Measurements from ENCODE around the gene ICAM2.
A peak's percentile ranks its signal among the peaks of the same experiment; 100 is the strongest.

ICAM2 gene

GRCh38 chr17:64020056-64020766, at the start of gene ICAM2:
TSS of gene ICAM2 (minus strand) at chr17:64020633. CDS start at chr17:64006691, 13,942 bp downstream.
- DNase-seq (ENCODE audit: low spot score) = peak; percentile 20

GRCh38 chr17:64070213-64070612, 49.8 kb upstream of the ICAM2 start:
- DNase-seq (ENCODE audit: low spot score) = no peak

- DNase-seq (ENCODE audit: low spot score) = no peak
These were observed 48.7 kb upstream of the ICAM2 start for GRCh38 chr17:64069143-64069542.

DNA sequence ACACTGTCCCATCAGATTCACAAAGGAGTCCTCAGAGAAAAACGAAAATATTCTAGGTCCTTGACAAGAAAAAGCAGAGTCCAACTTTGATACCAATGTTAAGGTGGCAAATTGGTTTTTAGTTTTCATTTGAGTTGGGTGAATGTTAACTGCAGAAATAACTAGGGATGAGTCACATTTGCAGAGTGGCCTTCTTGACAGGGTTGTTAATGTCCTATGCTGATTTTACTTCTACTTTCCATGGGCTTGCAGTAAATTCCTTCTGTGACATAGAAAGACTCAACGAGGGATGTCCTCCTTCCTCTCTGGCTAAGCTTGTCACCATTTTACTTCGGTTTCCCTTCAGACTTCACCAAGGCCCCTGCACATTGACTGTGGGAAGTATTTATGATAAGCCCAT, 47.2 kb upstream of the ICAM2 start:
- DNase-seq (ENCODE audit: low spot score) = no peak

GRCh38 chr17:64066716-64067115, 46.3 kb upstream of the ICAM2 start:
- DNase-seq (ENCODE audit: low spot score) = no peak

- DNase-seq (ENCODE audit: low spot score) = no peak
These were observed 44.7 kb upstream of the ICAM2 start for GRCh38 chr17:64065161-64065560.

GRCh38 chr17:64064331-64064730, 43.9 kb upstream of the ICAM2 start:
- no peak for DNase-seq (ENCODE audit: low spot score)

DNA sequence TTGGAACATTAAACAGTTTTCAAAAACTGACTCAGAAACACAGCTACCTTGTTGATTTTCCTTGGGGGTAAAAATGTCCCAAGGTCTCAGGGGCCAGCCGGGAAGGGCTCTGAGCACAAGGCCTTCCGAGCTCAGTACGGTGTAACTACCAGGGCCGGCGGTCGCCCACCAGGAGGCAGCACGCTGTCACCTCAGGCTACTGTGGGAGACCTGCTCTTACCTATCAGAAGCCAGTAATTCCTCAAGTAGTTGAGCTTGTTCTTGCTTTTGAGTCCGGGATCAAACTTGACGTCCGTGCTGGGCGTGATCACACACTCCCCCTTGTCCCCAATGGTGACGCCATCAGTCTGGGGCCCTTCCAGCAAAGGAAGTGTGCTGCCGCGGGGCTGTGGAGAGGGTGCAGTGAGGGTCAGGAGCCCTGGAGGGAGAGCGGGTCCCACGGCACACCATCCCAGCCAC, 43.4 kb upstream of the ICAM2 start:
- peak; percentile 40 for DNase-seq (ENCODE audit: low spot score)

DNA sequence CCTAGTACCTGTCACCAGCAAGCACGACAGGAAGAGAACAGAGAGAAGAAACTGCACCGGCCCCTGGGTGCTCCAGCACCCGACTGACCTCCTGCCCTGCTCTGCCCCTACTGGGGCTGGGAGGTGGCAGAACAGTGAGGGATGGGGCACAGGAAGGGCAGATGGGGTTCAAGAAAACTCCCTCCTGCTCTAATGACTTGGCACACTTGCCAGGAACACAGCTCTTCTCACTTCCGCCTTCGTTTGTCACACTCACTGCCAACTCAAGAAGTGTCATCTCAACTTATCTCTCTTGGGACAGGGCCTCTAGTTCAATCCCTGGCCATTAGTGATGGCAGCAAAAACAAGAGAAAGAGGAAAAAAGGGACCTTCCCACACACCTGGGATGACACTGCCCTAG, 42.7 kb upstream of the ICAM2 start:
- no peak for DNase-seq (ENCODE audit: low spot score)

DNA sequence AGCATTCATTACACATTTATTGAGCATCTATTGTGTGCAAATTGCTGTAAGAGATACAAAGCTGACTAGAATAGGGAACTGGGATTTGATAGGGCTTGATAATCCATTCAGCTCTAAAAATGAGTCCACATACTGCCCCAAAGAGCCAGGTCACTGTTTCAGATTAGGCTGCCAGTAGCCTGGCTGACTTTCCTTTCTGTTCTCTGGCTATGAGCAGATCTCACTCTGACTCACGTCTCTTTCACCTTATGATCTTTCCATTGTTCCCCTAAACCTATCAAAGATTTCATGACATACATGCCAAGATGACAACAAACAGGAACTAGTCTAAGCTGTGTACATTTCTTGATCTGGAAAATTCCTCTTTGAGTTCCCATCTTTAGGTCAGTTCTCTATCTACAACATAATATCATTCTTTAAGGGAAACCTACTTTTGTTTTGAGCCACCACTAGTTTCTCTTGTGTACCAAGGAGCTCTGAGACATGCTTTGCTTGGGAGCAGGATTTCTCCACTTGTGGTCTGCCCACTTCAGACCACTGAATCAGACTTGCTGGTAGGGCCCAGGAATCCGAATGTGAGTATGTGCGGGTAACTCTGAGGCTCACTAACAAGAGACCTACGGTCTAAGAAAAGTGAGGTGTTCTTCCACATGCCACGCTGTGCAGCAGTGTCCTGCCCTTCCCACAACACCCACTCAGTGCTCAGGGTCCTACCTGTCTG, 40.9 kb upstream of the ICAM2 start:
- no peak for DNase-seq (ENCODE audit: low spot score)

DNA sequence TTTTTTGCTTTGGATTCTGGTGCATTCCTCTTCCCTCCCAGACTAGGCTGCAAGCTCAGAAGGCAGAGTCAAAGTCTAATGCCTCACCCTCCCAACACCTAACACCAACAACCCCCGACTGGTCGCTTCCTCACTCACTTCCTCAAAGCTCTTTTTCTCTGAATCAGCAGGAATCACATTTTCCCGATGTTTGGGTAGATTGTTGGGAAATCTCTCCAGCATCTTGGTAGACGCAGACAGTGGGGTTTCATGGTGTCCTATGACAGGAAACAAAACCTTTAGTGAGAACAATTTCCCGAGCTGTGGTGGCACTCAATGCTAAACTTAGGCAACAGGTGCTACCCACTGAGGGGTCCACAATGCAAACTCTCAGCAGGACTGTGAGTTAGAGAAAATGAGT, 39.9 kb upstream of the ICAM2 start:
- DNase-seq (ENCODE audit: low spot score) = no peak

DNA sequence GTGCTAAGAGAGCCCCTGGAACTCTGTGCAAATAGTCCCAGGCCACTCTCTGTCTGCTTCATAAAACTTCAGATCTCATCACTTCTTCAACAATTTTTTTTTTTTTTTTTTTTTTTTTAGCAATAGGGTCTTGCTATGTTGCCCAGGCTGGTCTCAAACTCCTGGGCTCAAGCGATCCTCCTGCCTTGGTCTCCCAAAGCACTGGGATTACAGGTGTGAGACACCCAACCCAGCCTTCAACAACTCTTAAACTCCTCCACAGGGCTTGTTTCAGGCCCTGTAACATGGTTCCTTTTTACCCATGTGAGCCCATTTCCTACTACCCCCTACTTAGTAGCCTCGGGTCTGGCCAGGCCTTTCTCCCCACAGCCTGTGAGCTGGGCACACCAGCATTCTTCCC, 39.3 kb upstream of the ICAM2 start:
- no peak for DNase-seq (ENCODE audit: low spot score)

DNA sequence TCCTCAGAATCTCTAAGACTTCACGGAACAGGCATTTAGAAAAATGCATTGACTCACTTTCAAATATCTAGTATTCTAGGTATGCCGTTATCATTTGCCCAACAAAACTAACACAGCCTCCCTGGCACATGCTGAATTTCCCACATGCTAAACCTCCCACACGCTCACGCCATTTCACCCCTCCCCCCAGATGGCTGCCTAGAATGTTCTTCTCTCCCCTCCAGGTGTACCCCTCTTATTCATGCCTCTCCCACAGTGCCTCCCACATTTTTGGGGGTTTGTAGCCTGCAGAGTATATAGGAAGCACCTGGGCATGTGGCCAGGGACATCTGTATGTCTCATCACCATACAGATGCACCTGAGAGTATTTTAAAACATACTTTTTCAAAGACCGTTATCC, 38.2 kb upstream of the ICAM2 start:
- no peak for DNase-seq (ENCODE audit: low spot score)

DNA sequence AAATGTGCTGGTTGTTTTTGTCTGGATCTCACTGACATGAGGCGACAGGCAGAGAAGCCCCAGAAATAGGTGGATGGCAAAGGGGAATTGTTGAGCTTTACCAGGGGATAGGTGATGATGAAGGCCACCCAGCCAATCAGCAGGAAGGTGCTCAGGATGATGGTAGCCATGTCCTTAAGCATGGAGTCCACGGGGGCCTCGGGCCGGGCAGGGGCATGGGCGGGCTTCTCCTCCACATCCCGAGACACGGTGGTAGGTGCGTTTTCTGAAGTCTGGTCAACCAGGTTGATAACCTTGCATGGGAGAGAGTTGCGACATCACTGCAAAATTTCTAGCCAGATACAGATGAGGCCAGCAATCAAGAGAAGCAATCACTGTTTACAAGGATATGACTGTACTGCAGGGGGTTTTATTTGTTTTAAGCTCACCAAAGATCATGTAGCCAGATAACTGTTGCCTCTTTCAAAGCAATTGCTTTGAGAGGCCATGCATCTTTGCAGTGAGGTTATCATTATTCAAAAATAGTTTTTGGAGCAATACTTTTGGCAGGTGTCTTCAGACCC, 37.3 kb upstream of the ICAM2 start:
- no peak for DNase-seq (ENCODE audit: low spot score)

GRCh38 chr17:64056269-64057005, 36.0 kb upstream of the ICAM2 start:
- DNase-seq (ENCODE audit: low spot score) = no peak

DNA sequence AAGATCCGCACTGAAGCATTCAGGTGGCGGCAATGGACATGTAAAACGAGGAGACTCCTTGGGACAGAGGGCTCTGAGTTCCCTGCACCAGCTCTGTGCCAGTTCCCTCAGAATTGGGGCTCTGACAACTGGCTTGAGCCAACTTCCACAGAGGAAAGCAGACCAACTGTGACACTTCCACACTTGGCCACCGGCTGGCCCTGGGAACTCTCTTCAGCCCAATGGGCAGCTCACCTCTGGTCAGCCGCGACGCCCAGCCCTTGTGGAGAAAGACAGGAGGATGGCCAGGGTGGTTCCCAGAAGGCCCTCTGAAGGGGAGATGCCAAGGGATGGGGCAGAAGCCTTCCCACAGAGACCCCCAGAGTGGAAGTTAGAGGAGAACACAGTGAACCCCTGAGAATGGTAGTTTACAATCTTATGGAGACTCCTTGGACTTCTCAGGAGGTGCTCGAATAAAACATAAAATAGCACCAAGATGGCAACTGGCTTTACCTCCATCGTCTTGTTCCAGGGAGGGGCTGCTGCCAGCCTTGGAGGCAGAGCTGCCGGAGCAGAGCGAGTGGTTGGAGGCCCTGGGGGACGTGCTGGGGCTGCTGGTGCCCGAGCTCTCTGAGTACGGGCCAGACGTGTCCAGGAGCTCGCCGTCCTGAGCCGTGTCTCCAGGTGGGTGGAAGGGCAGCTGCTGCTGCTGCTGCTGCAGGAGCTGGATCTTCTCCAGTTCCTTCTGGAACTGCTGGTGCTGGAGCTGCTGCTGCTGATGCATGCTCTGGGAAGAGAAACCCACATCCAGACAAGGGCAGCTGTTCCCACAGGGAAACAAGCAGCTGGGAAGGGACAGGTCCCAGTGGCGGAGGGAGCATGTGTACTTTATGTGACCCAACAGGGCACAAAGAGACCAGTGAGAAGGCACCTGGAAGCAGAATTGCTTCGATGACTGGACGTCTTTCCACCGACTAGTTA, 35.0 kb upstream of the ICAM2 start:
- DNase-seq (ENCODE audit: low spot score) = no peak

- DNase-seq (ENCODE audit: low spot score) = no peak
These were observed 33.9 kb upstream of the ICAM2 start for GRCh38 chr17:64054304-64054703.

GRCh38 chr17:64053101-64053500, 32.7 kb upstream of the ICAM2 start:
- no peak for DNase-seq (ENCODE audit: low spot score)

GRCh38 chr17:64051153-64051552, 30.7 kb upstream of the ICAM2 start:
- DNase-seq (ENCODE audit: low spot score) = no peak

DNA sequence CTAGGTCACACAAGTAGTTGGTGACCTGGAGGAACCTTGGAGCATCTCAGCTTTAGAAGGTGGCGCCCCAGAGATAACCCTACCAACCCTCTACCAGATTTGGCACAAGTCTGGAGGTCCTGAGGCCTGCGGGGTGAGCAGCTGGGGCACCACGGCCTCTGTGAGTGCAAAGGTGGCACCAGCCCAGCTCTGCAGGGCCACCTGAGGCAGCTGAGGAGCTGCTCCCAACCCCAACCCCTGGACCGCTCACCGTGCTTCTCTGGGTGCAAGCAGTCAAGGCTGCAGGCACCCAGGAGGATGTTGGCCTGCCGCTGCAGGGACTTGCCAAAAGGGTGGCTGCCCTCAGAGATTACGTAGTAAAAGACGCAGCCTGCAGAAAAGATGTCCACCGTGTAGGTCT, 28.4 kb upstream of the ICAM2 start:
- DNase-seq (ENCODE audit: low spot score) = no peak

DNA sequence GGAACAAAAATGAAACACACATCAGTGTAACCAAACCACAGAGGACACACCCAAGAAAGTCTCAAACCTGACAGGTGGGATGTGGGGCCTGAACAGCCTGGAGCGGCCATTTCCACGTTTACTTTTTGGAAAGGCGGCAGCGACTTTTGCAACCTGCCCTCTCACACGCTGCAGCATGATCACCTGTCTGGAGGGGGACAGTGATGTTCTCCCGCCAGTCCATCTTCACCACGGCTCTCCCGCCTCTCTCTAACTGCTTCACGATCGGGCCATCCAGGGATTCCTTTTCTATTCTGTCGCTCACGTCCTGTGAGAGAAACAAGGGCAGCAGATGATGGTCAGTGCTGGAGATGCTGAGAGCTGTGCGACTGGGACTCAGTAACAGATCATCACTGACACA, 24.7 kb upstream of the ICAM2 start:
- no peak for DNase-seq (ENCODE audit: low spot score)
